ENCODE results near the gene MPIG6B.

The MPIG6B gene

DNA sequence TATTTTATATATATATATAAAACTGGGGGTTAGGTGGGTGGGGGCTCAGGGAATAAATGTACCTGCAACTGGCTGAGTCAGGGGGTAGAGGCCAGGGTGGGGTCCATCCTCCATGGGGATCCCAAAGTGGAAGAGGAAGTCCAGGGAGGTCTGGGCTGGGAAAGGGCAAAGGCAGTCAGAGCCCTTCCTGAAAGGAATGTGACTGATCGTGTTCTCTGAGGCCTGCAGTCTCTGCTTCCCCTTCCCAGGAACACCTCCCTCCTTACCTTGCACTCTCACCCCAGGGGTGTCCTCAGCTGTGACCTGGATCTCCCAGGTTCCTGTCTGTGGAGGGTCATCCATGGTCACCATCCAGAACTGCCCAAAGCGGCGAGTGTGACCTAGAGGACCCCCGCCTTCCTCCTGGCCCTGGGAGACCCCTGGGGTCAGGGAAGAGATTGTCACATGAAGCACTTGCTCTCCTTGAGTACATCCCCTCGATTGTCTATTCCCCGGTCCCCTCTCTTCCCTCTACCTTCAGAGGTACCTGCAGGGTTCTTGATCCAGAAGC, 44.0 kb downstream of the MPIG6B start:
- no peak for TF ChIP-seq ZFX (IDR thresholded peaks at IDR 0.05)
- TF ChIP-seq, protein P1, sequence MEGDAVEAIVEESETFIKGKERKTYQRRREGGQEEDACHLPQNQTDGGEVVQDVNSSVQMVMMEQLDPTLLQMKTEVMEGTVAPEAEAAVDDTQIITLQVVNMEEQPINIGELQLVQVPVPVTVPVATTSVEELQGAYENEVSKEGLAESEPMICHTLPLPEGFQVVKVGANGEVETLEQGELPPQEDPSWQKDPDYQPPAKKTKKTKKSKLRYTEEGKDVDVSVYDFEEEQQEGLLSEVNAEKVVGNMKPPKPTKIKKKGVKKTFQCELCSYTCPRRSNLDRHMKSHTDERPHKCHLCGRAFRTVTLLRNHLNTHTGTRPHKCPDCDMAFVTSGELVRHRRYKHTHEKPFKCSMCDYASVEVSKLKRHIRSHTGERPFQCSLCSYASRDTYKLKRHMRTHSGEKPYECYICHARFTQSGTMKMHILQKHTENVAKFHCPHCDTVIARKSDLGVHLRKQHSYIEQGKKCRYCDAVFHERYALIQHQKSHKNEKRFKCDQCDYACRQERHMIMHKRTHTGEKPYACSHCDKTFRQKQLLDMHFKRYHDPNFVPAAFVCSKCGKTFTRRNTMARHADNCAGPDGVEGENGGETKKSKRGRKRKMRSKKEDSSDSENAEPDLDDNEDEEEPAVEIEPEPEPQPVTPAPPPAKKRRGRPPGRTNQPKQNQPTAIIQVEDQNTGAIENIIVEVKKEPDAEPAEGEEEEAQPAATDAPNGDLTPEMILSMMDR (conservative IDR thresholded peaks at IDR 0.05), result no peak
- H3K27ac ChIP-seq, result no peak overlapping the region

DNA sequence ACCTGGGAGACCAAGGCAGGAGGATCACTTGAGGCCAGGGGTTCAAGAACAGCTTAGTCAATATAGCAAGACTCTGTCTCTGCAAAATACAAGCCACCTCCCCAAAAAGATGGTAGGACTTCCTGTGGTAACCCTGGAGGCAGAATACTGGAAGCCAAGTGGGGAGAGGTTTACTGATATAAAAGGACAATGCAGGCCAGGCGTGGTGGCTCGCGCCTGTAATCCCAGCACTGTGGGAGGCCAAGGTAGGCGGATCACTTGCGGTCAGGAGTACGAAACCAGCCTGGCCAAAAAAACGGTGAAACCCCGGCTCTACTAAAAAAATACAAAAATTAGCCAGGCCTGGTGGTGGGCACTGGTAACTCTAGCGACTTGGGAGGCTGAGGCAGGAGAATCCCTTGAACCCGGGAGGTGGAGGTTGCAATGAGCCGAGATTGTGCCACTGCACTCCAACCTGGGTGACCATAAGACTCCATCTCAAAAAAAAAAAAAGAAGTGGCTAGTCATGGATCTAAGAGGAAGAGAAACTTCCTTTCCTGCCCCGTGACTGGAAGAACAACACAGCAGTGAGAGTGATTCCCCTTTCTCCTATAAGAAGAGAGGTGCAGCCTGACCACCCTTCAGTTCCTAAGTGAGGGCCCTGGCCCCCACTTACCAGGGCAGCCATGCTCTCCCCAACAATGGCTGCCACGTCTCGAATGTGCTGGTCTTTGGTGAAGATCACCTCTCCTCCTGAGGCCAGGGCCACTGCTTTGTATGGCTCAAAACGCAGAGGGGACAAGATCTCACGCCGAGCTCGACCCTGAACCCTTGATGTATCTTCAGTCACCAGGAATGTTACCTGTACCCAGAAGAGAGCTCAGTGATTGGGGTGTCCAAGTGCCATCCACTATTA, 45.4 kb downstream of the MPIG6B start:
- no peak for TF ChIP-seq ZFX (IDR thresholded peaks at IDR 0.05)
- TF ChIP-seq, protein P1 (conservative IDR thresholded peaks at IDR 0.05), result no peak
- no peak overlapping the region for H3K27ac ChIP-seq

DNA sequence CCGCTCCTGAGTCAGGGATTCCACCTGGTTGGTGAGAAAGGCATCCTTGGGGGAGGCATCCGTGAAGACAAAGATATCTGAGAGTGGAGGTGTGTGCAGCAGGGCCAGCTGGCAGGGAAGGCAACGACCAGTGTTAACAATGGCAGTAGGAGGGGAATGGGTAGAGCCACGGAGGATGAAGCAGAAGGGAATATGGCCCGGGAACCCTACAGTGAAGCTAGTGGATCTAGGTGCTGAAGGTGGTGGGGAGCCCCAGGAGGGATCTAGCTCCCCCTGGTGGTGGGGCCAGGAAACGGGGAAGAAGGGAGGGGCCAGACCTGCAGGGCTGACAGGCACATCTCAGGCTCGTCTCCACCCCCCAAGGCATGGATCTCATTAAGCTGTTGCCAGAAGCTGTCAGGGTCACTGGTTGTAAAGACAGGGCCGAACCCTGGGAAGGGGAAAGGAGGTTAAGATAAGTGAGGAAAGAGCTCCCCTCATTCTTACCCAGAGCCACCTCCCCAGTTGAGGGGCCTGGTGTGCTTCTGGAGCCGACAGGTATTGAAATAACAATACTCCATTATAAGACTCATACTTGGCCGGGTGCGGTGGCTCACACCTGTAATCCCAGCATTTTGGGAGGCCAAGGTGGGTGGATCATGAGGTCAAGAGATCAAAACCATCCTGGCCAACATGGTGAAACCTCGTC, 46.7 kb downstream of the MPIG6B start:
- TF ChIP-seq ZFX (IDR thresholded peaks at IDR 0.05), result no peak
- TF ChIP-seq, protein P1 (conservative IDR thresholded peaks at IDR 0.05), result peak; percentile 96
- H3K27ac ChIP-seq, result no peak overlapping the region

DNA sequence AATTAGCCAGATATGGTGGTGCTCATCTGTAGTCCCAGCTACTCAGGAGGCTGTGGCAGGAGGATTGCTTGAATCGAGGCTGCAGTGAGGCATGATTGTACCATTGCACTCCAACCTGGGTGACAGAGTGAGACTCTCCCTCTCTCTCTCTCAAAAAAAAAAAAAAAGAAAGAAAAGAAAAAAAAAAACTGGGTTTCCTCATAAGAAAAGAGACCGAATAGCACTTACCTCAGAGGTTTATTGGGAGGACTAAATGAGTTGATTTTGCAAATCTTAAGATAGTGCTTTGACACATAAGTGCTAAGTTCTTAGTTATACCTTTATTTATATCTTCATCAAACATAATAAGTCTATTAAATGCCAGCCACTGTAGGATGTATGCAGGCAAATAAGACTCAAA, 47.7 kb downstream of the MPIG6B start:
- no peak overlapping the region for H3K27ac ChIP-seq
- TF ChIP-seq, protein P1 (conservative IDR thresholded peaks at IDR 0.05), result no peak
- TF ChIP-seq ZFX (IDR thresholded peaks at IDR 0.05), result no peak

DNA sequence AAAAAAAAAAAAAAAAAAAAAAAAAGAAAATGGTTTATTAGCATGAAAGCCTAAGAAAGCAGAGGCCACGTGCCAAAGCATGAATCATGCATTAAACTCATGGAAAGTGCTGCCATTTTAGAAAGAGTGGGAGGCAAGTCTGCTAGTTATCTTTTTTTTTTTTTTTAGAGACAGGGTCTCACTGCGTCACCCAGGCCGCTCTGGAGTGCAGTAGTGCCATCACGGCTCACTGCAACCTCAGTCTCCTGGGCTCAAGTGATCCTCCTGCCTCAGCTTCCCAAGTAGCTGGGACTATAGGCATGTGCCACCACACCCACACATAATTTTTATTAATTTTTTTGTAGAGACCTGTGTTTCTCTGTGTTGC, 48.8 kb downstream of the MPIG6B start:
- TF ChIP-seq, protein P1 (conservative IDR thresholded peaks at IDR 0.05), result no peak
- no peak for TF ChIP-seq ZFX (IDR thresholded peaks at IDR 0.05)

DNA sequence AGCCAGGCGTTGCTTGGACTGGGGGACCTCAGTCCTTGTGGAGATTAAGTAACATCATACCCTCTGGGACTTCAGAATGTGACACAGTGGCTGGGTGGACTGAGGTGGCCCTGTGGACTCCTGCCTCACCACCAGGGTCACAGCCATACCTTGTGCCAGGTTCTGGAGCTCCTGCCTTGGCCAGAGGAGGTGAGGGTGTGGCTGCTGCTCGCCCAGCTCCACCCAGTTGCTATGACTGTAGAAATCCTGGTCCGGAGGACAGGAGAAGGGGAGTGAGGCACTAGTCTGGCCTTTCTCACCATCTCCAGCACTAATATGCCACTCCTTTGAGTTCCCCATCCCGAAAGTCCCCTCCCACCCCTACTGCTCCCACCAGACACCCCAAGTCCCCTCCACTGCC, 52.0 kb downstream of the MPIG6B start:
- no peak overlapping the region for H3K27ac ChIP-seq
- TF ChIP-seq, protein P1 (conservative IDR thresholded peaks at IDR 0.05), result no peak
- no peak for TF ChIP-seq ZFX (IDR thresholded peaks at IDR 0.05)

More for the DNA sequence above, 48.8 kb downstream of the MPIG6B start:
- H3K27ac ChIP-seq, result no peak overlapping the region

Data from C4-2B (cell line).